Measurements from ENCODE around the gene DTNA. TPM values are rescaled to one million over a fixed set of nuclear protein-coding genes. Genes with fewer than 3 reads are reported as not detected.

DTNA gene
- total RNA-seq, 1 experiment from 2014 or later, result 7.8 TPM

DNA sequence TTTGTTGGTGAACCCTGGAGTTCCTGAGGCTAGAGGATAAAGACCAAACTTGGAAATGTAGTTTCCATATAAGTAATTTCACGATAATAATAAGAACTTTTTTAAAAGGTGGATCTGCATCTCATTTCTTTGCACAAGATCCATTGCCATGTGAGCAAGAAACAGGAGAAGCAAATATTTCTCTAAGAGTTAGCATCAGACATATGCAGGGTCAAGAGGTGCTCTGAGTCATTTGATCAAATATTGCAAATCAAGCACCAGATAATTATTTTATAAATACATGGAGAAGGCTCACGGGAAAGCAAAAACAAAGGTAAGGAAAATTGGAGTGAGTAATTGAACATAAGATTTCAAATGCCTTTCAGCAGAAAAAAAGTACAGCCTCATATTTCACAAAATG, 118.0 kb downstream of the DTNA start:
- no peak overlapping the region for H3K4me3 ChIP-seq (ENCODE audit: low read length)
- no peaks in the 10 kb centered on the region for H4K20me1 ChIP-seq (ENCODE audit: low read length)
- no peak overlapping the region for H3K27ac ChIP-seq (ENCODE audit: low read length)
- ATAC-seq (peak; percentile 55), DNase-seq (peak; percentile 11)
- H3K36me3 ChIP-seq (ENCODE audit: low read depth, low read length), result no peaks in the 10 kb centered on the region
- TF ChIP-seq EZH2phosphoT487 (IDR thresholded peaks at IDR 0.05; ENCODE audit: borderline replicate concordance, low read length) (no peak), EZH2 (IDR thresholded peaks at IDR 0.05; ENCODE audit: low read length, unreplicated experiment) (no peak), CTCF (conservative IDR thresholded peaks at IDR 0.05; ENCODE audit: low read depth, low read length) (no peak)
- H3K9me3 ChIP-seq (ENCODE audit: low read length), result no peaks in the 10 kb centered on the region
- H2AFZ ChIP-seq (ENCODE audit: low read length), result no peak overlapping the region
- H3K79me2 ChIP-seq (ENCODE audit: low read length), result no peaks in the 10 kb centered on the region
- ChIA-PET POLR2A (ENCODE audit: unreplicated experiment) (no interaction called here), CTCF (no interaction called here)
- H3K9me2 ChIP-seq (replicated peaks; ENCODE audit: low read length), result no peaks in the 10 kb centered on the region
- intact Hi-C loops (cut with micrococcal nuclease), result no loop called here
- H3K4me2 ChIP-seq (ENCODE audit: low read length), result no peak overlapping the region
- BruUV-seq (replicated peaks), result no TSS peak
- H3K4me1 ChIP-seq (ENCODE audit: insufficient read depth, low read length), result peaks cover 7% of the 10 kb centered on the region; the same call in 1 of the 2 replicates
- no peaks in the 10 kb centered on the region for H3K27me3 ChIP-seq (ENCODE audit: low read length)
- H3K9ac ChIP-seq (ENCODE audit: low read length), result no peak overlapping the region
- no peaks in the 10 kb centered on the region for H3F3A ChIP-seq (ENCODE audit: low read length, unreplicated experiment)

DNA sequence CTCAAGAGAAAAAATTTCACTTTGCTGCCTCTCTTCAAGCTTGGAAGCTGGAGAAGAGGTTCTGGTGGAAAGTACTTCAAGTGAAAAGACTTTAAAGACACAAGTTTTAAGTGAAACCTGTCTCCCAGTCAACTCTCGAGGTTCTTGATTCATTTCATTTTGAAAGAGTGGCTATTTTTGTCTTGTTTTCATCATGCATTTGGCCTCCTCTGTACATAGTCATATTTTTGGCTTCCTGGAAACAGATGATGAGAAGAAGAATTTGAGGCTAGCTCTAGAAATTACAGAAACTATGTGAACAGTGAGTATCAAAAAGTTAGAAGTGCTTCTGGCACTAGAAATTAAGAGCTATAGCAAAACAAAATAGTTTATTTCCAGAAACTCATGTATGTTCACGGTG, 124.8 kb downstream of the DTNA start:
- Histone ChIP-seq H3K27me3 (ENCODE audit: low read length) (no peaks in the 10 kb centered on the region), H3K27ac (ENCODE audit: low read length) (no peak overlapping the region), H3K4me3 (ENCODE audit: low read length) (no peak overlapping the region), H3K4me1 (ENCODE audit: insufficient read depth, low read length) (no peaks in the 10 kb centered on the region), H3K36me3 (ENCODE audit: low read depth, low read length) (no peaks in the 10 kb centered on the region), H3K4me2 (ENCODE audit: low read length) (no peak overlapping the region), H3F3A (ENCODE audit: low read length, unreplicated experiment) (no peaks in the 10 kb centered on the region), H3K79me2 (ENCODE audit: low read length) (no peaks in the 10 kb centered on the region), H3K9ac (ENCODE audit: low read length) (no peak overlapping the region), H3K9me3 (ENCODE audit: low read length) (no peaks in the 10 kb centered on the region), H2AFZ (ENCODE audit: low read length) (no peak overlapping the region), H4K20me1 (ENCODE audit: low read length) (no peaks in the 10 kb centered on the region), H3K9me2 (replicated peaks; ENCODE audit: low read length) (no peaks in the 10 kb centered on the region)
- POLR2A ChIA-PET (ENCODE audit: unreplicated experiment), result no interaction called here
- intact Hi-C loops (cut with micrococcal nuclease), result no loop called here
- no TSS peak for BruUV-seq (replicated peaks)
- no peak for ATAC-seq
- DNase-seq, result no peak
- CTCF ChIA-PET, result no interaction called here
- TF ChIP-seq EZH2 (IDR thresholded peaks at IDR 0.05; ENCODE audit: low read length, unreplicated experiment) (no peak), EZH2phosphoT487 (IDR thresholded peaks at IDR 0.05; ENCODE audit: borderline replicate concordance, low read length) (no peak), CTCF (conservative IDR thresholded peaks at IDR 0.05; ENCODE audit: low read depth, low read length) (no peak)

- H3K9ac ChIP-seq (ENCODE audit: low read length), result no peak overlapping the region
- no peak overlapping the region for H3K4me3 ChIP-seq (ENCODE audit: low read length)
- intact Hi-C loops (cut with micrococcal nuclease), result no loop called here
- TF ChIP-seq EZH2phosphoT487 (IDR thresholded peaks at IDR 0.05; ENCODE audit: borderline replicate concordance, low read length) (no peak), EZH2 (IDR thresholded peaks at IDR 0.05; ENCODE audit: low read length, unreplicated experiment) (no peak), CTCF (conservative IDR thresholded peaks at IDR 0.05; ENCODE audit: low read depth, low read length) (no peak)
- H3K9me2 ChIP-seq (replicated peaks; ENCODE audit: low read length), result no peaks in the 10 kb centered on the region
- H3K4me1 ChIP-seq (ENCODE audit: insufficient read depth, low read length), result no peaks in the 10 kb centered on the region
- ChIA-PET POLR2A (ENCODE audit: unreplicated experiment) (no interaction called here), CTCF (no interaction called here)
- no peaks in the 10 kb centered on the region for H3F3A ChIP-seq (ENCODE audit: low read length, unreplicated experiment)
- no peak overlapping the region for H3K4me2 ChIP-seq (ENCODE audit: low read length)
- ATAC-seq (no peak), DNase-seq (no peak)
- no peaks in the 10 kb centered on the region for H3K9me3 ChIP-seq (ENCODE audit: low read length)
- no peak overlapping the region for H2AFZ ChIP-seq (ENCODE audit: low read length)
- no peaks in the 10 kb centered on the region for H4K20me1 ChIP-seq (ENCODE audit: low read length)
- BruUV-seq (replicated peaks), result no TSS peak
- H3K79me2 ChIP-seq (ENCODE audit: low read length), result no peaks in the 10 kb centered on the region
- no peaks in the 10 kb centered on the region for H3K27me3 ChIP-seq (ENCODE audit: low read length)
- no peaks in the 10 kb centered on the region for H3K36me3 ChIP-seq (ENCODE audit: low read depth, low read length)
- H3K27ac ChIP-seq (ENCODE audit: low read length), result no peak overlapping the region
These were observed 125.4 kb downstream of the DTNA start for GRCh38 chr18:34835466-34835865.

Measured in PC-3 (cell line).